SK-N-SH treated with all-trans-retinoic acid at 6 μM for 48 hours (cell line): ENCODE data around the gene XRN1.

ENCODE experiments used
- ATAC-seq: fragments of 200-7000 bp; cut with Tn5 transposase; 3 replicates; pipeline ENCODE4 v1.9.1; 2020; ENCODE audit warnings: mild to moderate bottlenecking, moderate library complexity
- ARNTL ChIP-seq: fragments of 450-650 bp; formaldehyde crosslinking; IDR thresholded peaks from 2 replicates; pipeline ENCODE4 v1.5.0; 2020; ENCODE audit warnings: low read depth, mild to moderate bottlenecking, moderate library complexity, borderline replicate concordance
- BACH2 ChIP-seq: fragments of 250-450 bp; sonication (Bioruptor Pico); IDR thresholded peaks from 2 replicates; pipeline ENCODE4 v1.9.0; 2021; ENCODE audit warnings: mild to moderate bottlenecking, borderline replicate concordance
- CSDC2 ChIP-seq: fragments of 250-450 bp; sonication (Bioruptor Pico); IDR thresholded peaks from 2 replicates; pipeline ENCODE4 v1.5.0; 2020; ENCODE audit warnings: mild to moderate bottlenecking, moderate library complexity
- CSRNP3 ChIP-seq: fragments of 250-450 bp; sonication (Bioruptor Pico); IDR thresholded peaks from 2 replicates; pipeline ENCODE4 v1.5.1; 2021; ENCODE audit warnings: mild to moderate bottlenecking, moderate library complexity
- ESRRG ChIP-seq: fragments of 250-450 bp; sonication (Bioruptor Pico); IDR thresholded peaks from 2 replicates; pipeline ENCODE4 v1.6.1; 2021; ENCODE audit warnings: mild to moderate bottlenecking
- GLIS3 ChIP-seq: fragments of 250-450 bp; sonication (Bioruptor Pico); IDR thresholded peaks from 2 replicates; pipeline ENCODE4 v1.5.0; 2020; ENCODE audit warnings: mild to moderate bottlenecking, moderate library complexity
- OSR1 ChIP-seq: fragments of 250-450 bp; sonication (Bioruptor Pico); IDR thresholded peaks from 2 replicates; pipeline ENCODE4 v1.8.0; 2022; ENCODE audit warnings: moderate library complexity, mild to moderate bottlenecking, inconsistent platforms
- PATZ1 ChIP-seq: fragments of 250-450 bp; sonication (Bioruptor Pico); IDR thresholded peaks from 2 replicates; pipeline ENCODE4 v1.8.0; 2020; ENCODE audit warnings: mild to moderate bottlenecking, moderate library complexity, borderline replicate concordance
- POU6F1 ChIP-seq: fragments of 250-450 bp; sonication (Bioruptor Pico); IDR thresholded peaks from 2 replicates; pipeline ENCODE4 v1.8.0; 2021; ENCODE audit warnings: low read depth, mild to moderate bottlenecking, moderate library complexity, borderline replicate concordance
- PPARA ChIP-seq: fragments of 250-450 bp; sonication (Bioruptor Pico); IDR thresholded peaks from 2 replicates; pipeline ENCODE4 v1.5.0; 2020; ENCODE audit warnings: mild to moderate bottlenecking, borderline replicate concordance
- RARB ChIP-seq: fragments of 250-450 bp; sonication (Bioruptor Pico); IDR thresholded peaks from 2 replicates; pipeline ENCODE4 v1.8.0; 2021; ENCODE audit warnings: mild to moderate bottlenecking, moderate library complexity
- TCF4 ChIP-seq: fragments of 250-450 bp; sonication (Bioruptor Pico); IDR thresholded peaks from 2 replicates; pipeline ENCODE4 v1.8.0; 2021; ENCODE audit warnings: mild to moderate bottlenecking, moderate library complexity, borderline replicate concordance
- TOX ChIP-seq: fragments of 250-450 bp; sonication (Bioruptor Pico); IDR thresholded peaks from 2 replicates; pipeline ENCODE4 v1.8.0; 2021; ENCODE audit warnings: mild to moderate bottlenecking, moderate library complexity, borderline replicate concordance
- ZFP3 ChIP-seq: fragments of 250-450 bp; sonication (Bioruptor Pico); IDR thresholded peaks from 2 replicates; pipeline ENCODE4 v1.5.0; 2020; ENCODE audit warnings: mild to moderate bottlenecking, moderate library complexity
- ZFP30 ChIP-seq: fragments of 450-650 bp; formaldehyde crosslinking; IDR thresholded peaks from 2 replicates; pipeline ENCODE4 v1.5.0; 2022; ENCODE audit warnings: mild to moderate bottlenecking, moderate library complexity
- ZNF70 ChIP-seq: fragments of 450-650 bp; formaldehyde crosslinking; IDR thresholded peaks from 2 replicates; pipeline ENCODE4 v1.5.0; 2020; ENCODE audit warnings: mild to moderate bottlenecking, moderate library complexity
- ZNF8 ChIP-seq: fragments of 450-650 bp; formaldehyde crosslinking; IDR thresholded peaks from 2 replicates; pipeline ENCODE4 v1.5.0; 2020; ENCODE audit warnings: mild to moderate bottlenecking, moderate library complexity
- TF ChIP-seq, protein P1 (sequence below): fragments of 250-450 bp; sonication (Bioruptor Pico); IDR thresholded peaks from 2 replicates; pipeline ENCODE4 v1.5.1; 2020; ENCODE audit warnings: low read depth, mild to moderate bottlenecking, moderate library complexity

XRN1 gene, protein sequence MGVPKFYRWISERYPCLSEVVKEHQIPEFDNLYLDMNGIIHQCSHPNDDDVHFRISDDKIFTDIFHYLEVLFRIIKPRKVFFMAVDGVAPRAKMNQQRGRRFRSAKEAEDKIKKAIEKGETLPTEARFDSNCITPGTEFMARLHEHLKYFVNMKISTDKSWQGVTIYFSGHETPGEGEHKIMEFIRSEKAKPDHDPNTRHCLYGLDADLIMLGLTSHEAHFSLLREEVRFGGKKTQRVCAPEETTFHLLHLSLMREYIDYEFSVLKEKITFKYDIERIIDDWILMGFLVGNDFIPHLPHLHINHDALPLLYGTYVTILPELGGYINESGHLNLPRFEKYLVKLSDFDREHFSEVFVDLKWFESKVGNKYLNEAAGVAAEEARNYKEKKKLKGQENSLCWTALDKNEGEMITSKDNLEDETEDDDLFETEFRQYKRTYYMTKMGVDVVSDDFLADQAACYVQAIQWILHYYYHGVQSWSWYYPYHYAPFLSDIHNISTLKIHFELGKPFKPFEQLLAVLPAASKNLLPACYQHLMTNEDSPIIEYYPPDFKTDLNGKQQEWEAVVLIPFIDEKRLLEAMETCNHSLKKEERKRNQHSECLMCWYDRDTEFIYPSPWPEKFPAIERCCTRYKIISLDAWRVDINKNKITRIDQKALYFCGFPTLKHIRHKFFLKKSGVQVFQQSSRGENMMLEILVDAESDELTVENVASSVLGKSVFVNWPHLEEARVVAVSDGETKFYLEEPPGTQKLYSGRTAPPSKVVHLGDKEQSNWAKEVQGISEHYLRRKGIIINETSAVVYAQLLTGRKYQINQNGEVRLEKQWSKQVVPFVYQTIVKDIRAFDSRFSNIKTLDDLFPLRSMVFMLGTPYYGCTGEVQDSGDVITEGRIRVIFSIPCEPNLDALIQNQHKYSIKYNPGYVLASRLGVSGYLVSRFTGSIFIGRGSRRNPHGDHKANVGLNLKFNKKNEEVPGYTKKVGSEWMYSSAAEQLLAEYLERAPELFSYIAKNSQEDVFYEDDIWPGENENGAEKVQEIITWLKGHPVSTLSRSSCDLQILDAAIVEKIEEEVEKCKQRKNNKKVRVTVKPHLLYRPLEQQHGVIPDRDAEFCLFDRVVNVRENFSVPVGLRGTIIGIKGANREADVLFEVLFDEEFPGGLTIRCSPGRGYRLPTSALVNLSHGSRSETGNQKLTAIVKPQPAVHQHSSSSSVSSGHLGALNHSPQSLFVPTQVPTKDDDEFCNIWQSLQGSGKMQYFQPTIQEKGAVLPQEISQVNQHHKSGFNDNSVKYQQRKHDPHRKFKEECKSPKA (N-terminal part only)

GRCh38 chr3:142447852-142448823 is at the start of gene XRN1:
TSS of gene XRN1 (minus strand) at chr3:142448037. CDS start at chr3:142447944, 93 bp downstream.
- TF ChIP-seq ZFP3, result peak; percentile 64; the same call in 1 of the 2 replicates
- no peak for TF ChIP-seq RARB (CRISPR knock-in tag)
- 0 out of 2 replicates have a peak, but pooled peaks have one; percentile 47 for TF ChIP-seq GLIS3 (CRISPR knock-in tag)
- no peak for TF ChIP-seq ZNF70 (CRISPR knock-in tag)
- ATAC-seq, result peak; percentile 99

DNA sequence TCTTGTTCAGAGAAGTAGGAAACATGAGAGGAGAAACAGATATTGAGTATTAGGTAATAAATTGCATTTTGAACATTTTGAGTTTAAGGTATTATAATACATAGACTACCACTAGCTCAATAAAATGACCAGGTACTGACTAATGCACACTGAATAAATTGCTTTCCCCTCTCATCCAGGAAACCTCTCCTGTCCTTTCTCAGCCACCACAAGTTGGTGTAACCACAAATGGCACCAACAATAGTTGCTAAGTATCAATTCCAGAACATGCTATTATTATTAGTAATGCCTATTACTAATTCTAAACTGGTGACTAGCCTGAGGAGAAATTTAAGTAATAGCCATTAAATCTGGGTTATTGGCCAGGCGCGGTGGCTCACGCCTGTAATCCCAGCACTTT is 47.3 kb upstream of the XRN1 start:
- no peak for ATAC-seq
- TF ChIP-seq OSR1 (CRISPR knock-in tag) (no peak), CSDC2 (CRISPR knock-in tag) (no peak), ZNF8 (CRISPR knock-in tag) (no peak), RARB (CRISPR knock-in tag) (no peak), POU6F1 (CRISPR knock-in tag) (no peak), ZFP3 (no peak), TCF4 (CRISPR knock-in tag) (no peak), ZFP30 (CRISPR knock-in tag) (no peak), GLIS3 (CRISPR knock-in tag) (no peak)

GRCh38 chr3:142492184-142492583 is 44.3 kb upstream of the XRN1 start:
- ATAC-seq, result no peak
- TF ChIP-seq GLIS3 (CRISPR knock-in tag), result no peak
- TF ChIP-seq ZFP30 (CRISPR knock-in tag), result no peak
- no peak for TF ChIP-seq CSDC2 (CRISPR knock-in tag)
- no peak for TF ChIP-seq CSRNP3 (CRISPR knock-in tag)
- no peak for TF ChIP-seq BACH2
- TF ChIP-seq PATZ1 (CRISPR knock-in tag), result no peak
- no peak for TF ChIP-seq POU6F1 (CRISPR knock-in tag)
- TF ChIP-seq PPARA (CRISPR knock-in tag), result no peak
- no peak for TF ChIP-seq ZFP3
- TF ChIP-seq, protein P1, sequence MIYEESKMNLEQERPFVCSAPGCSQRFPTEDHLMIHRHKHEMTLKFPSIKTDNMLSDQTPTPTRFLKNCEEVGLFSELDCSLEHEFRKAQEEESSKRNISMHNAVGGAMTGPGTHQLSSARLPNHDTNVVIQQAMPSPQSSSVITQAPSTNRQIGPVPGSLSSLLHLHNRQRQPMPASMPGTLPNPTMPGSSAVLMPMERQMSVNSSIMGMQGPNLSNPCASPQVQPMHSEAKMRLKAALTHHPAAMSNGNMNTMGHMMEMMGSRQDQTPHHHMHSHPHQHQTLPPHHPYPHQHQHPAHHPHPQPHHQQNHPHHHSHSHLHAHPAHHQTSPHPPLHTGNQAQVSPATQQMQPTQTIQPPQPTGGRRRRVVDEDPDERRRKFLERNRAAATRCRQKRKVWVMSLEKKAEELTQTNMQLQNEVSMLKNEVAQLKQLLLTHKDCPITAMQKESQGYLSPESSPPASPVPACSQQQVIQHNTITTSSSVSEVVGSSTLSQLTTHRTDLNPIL, result no peak
- TF ChIP-seq ARNTL (CRISPR knock-in tag), result no peak
- no peak for TF ChIP-seq TOX
- no peak for TF ChIP-seq ESRRG (CRISPR knock-in tag)
